ENCODE data around the gene UCN2. TPM values are rescaled to one million over a fixed set of nuclear protein-coding genes. Genes with fewer than 3 reads are reported as not detected.
A peak's percentile ranks its signal among the peaks of the same experiment; 100 is the strongest.

Gene UCN2
- total RNA-seq, 4 donors from 2014 or later = not detected

DNA sequence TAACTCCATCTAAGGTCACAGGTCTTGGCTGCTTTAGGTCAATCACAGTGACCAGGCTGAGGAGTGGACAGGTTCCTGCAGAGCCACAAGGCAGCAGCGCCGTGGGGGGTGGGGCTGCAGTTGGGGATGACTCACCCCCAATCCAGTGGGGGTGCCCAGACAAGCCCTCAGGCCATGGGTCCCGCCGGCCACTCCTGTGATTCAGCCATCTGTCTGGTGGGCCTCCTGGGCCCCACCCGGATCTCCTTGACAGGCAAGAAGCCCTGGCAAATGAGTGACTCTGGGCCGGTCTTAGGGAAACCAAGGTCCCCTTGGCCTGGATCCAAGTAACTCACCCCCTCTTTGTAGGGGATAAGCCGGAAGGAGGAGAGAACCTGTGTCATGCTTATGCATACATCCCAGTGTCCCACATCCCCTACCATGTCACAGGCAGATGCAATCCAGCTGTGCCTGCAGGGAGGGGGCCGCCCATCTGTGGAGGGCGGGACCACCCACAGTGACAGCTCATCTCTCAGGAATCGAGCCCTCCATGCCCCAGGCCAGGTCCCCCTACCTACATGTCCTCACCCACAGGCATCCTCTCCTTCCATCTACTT lies 32.0 kb upstream of the UCN2 start:
- H3K4me1 ChIP-seq = peaks cover 9 to 41% (median 24%) of the 10 kb centered on the region in 4 donors
- H3K4me3 ChIP-seq = no peak overlapping the region
- in situ Hi-C loops (cut with MboI; ENCODE audit: low pct_ligation_motif_present in 1 of 4, low pct_unique_long_range_greater_than_20kb in 1 of 4, low sequenced_read_pairs in 3 of 4) (no loop called here), intact Hi-C loops (cut with DNase I; ENCODE audit: low total_unique reads) (no loop called here)
- WGBS, 2 donors (ENCODE audit: low coverage in 1 of 2) = 20 to 30% methylated on average over 1 to 8 of the region's 10 CpGs
- H3K9me3 ChIP-seq = no peaks in the 10 kb centered on the region
- peaks cover 15% of the 10 kb centered on the region for H3K27me3 ChIP-seq
- TF ChIP-seq POLR2AphosphoS5 (IDR thresholded peaks at IDR 0.05) (peak in 1 of 3 donors; percentile 44), POLR2A (IDR thresholded peaks at IDR 0.05) (no peak)
- peak overlapping the region; percentile 71 to 78 (median 73) for H3K27ac ChIP-seq
- H3K36me3 ChIP-seq = peaks cover 0 to 16% (median 9%) of the 10 kb centered on the region in 4 donors
- DNase-seq = peak; percentile 48

GRCh38 chr3:48595075-48595525 lies 31.5 kb upstream of the UCN2 start, which contains the start of gene COL7A1:
COL7A1 (minus strand) TSS chr3:48595329; CDS start chr3:48595159, 170 bp downstream.
- Histone ChIP-seq H3K27me3 (peaks cover 15% of the 10 kb centered on the region), H3K36me3 (peaks cover 0 to 11% (median 5%) of the 10 kb centered on the region in 4 donors), H3K4me1 (peaks cover 9 to 41% (median 24%) of the 10 kb centered on the region in 4 donors), H3K9me3 (no peaks in the 10 kb centered on the region), H3K27ac (peak within 1 kb of the TSS; percentile 71 to 78 (median 73)), H3K4me3 (peak within 1 kb of the TSS; percentile 3 to 44 (median 22))
- no peak for DNase-seq
- intact Hi-C loops (cut with DNase I; ENCODE audit: low total_unique reads) = no loop called here
- in situ Hi-C loops (cut with MboI; ENCODE audit: low pct_ligation_motif_present in 1 of 4, low pct_unique_long_range_greater_than_20kb in 1 of 4, low sequenced_read_pairs in 3 of 4) = no loop called here
- TF ChIP-seq EP300 (IDR thresholded peaks at IDR 0.05; ENCODE audit: low read depth) = no peak
- TF ChIP-seq POLR2AphosphoS5 (IDR thresholded peaks at IDR 0.05) = no peak
- 11% methylated on average over 27 of the region's 35 CpGs; no CpG with 5 or more reads in 1 of the 2 donors for WGBS, 2 donors (ENCODE audit: low coverage in 1 of 2)

- Histone ChIP-seq H3K4me3 (peak overlapping the region; percentile 3 to 44 (median 22)), H3K4me1 (peaks cover 9 to 40% (median 22%) of the 10 kb centered on the region in 4 donors), H3K36me3 (peaks cover 0 to 5% (median 2%) of the 10 kb centered on the region in 4 donors), H3K27me3 (peaks cover 15% of the 10 kb centered on the region), H3K27ac (peak overlapping the region; percentile 71 to 78 (median 73)), H3K9me3 (no peaks in the 10 kb centered on the region)
- in situ Hi-C loops (cut with MboI; ENCODE audit: low pct_ligation_motif_present in 1 of 4, low pct_unique_long_range_greater_than_20kb in 1 of 4, low sequenced_read_pairs in 3 of 4) = no loop called here
- no peak for DNase-seq
- WGBS, 2 donors (ENCODE audit: low coverage in 1 of 2) = 44% methylated on average over 39 of the region's 39 CpGs; no CpG with 5 or more reads in 1 of the 2 donors
- intact Hi-C loops (cut with DNase I; ENCODE audit: low total_unique reads) = no loop called here
- TF ChIP-seq POLR2AphosphoS5 (IDR thresholded peaks at IDR 0.05) = no peak
- TF ChIP-seq EP300 (IDR thresholded peaks at IDR 0.05; ENCODE audit: low read depth) = no peak
- no peak for TF ChIP-seq POLR2A (IDR thresholded peaks at IDR 0.05)
- TF ChIP-seq, protein P1, sequence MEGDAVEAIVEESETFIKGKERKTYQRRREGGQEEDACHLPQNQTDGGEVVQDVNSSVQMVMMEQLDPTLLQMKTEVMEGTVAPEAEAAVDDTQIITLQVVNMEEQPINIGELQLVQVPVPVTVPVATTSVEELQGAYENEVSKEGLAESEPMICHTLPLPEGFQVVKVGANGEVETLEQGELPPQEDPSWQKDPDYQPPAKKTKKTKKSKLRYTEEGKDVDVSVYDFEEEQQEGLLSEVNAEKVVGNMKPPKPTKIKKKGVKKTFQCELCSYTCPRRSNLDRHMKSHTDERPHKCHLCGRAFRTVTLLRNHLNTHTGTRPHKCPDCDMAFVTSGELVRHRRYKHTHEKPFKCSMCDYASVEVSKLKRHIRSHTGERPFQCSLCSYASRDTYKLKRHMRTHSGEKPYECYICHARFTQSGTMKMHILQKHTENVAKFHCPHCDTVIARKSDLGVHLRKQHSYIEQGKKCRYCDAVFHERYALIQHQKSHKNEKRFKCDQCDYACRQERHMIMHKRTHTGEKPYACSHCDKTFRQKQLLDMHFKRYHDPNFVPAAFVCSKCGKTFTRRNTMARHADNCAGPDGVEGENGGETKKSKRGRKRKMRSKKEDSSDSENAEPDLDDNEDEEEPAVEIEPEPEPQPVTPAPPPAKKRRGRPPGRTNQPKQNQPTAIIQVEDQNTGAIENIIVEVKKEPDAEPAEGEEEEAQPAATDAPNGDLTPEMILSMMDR (IDR thresholded peaks at IDR 0.05) = no peak
These were observed 31.0 kb upstream of the UCN2 start for GRCh38 chr3:48594417-48595049.

- intact Hi-C loops (cut with DNase I; ENCODE audit: low total_unique reads) (no loop called here), in situ Hi-C loops (cut with MboI; ENCODE audit: low pct_ligation_motif_present in 1 of 4, low pct_unique_long_range_greater_than_20kb in 1 of 4, low sequenced_read_pairs in 3 of 4) (no loop called here)
- TF ChIP-seq EP300 (IDR thresholded peaks at IDR 0.05; ENCODE audit: low read depth) (no peak), POLR2AphosphoS5 (IDR thresholded peaks at IDR 0.05) (no peak), POLR2A (IDR thresholded peaks at IDR 0.05) (no peak)
- TF ChIP-seq, protein P1 (IDR thresholded peaks at IDR 0.05) = no peak
- Histone ChIP-seq H3K27me3 (peaks cover 15% of the 10 kb centered on the region), H3K4me1 (peaks cover 9 to 29% (median 19%) of the 10 kb centered on the region in 4 donors), H3K36me3 (no peaks in the 10 kb centered on the region), H3K27ac (no peak overlapping the region), H3K9me3 (no peaks in the 10 kb centered on the region), H3K4me3 (no peak overlapping the region)
- DNase-seq = no peak
- 90% methylated on average over 9 of the region's 9 CpGs; no CpG with 5 or more reads in 1 of the 2 donors for WGBS, 2 donors (ENCODE audit: low coverage in 1 of 2)
These were observed 29.8 kb upstream of the UCN2 start for GRCh38 chr3:48593337-48593736.

GRCh38 chr3:48592519-48593087 lies 29.0 kb upstream of the UCN2 start:
- peaks cover 9 to 22% (median 16%) of the 10 kb centered on the region in 4 donors for H3K4me1 ChIP-seq
- H3K27ac ChIP-seq = no peak overlapping the region
- no peaks in the 10 kb centered on the region for H3K9me3 ChIP-seq
- intact Hi-C loops (cut with DNase I; ENCODE audit: low total_unique reads) = no loop called here
- in situ Hi-C loops (cut with MboI; ENCODE audit: low pct_ligation_motif_present in 1 of 4, low pct_unique_long_range_greater_than_20kb in 1 of 4, low sequenced_read_pairs in 3 of 4) = no loop called here
- WGBS, 2 donors (ENCODE audit: low coverage in 1 of 2) = 89% methylated on average over 21 of the region's 21 CpGs; no CpG with 5 or more reads in 1 of the 2 donors
- DNase-seq = no peak
- peaks cover 15% of the 10 kb centered on the region for H3K27me3 ChIP-seq
- H3K36me3 ChIP-seq = no peaks in the 10 kb centered on the region
- H3K4me3 ChIP-seq = no peak overlapping the region
- TF ChIP-seq POLR2AphosphoS5 (IDR thresholded peaks at IDR 0.05) (no peak), EP300 (IDR thresholded peaks at IDR 0.05; ENCODE audit: low read depth) (no peak), POLR2A (IDR thresholded peaks at IDR 0.05) (no peak)
- TF ChIP-seq, protein P1 (IDR thresholded peaks at IDR 0.05) = no peak

All from transverse colon (tissue), 4 donors.